Esophagus muscularis mucosa (tissue), 4 donors: ENCODE results near the gene WNT16. TPM values are rescaled to one million over a fixed set of nuclear protein-coding genes. Genes with fewer than 3 reads are reported as not detected.

Experiments
- DNase-seq: peaks from one replicate; pipeline ENCODE4 v3.0.0-alpha.2; 2017; ENCODE audit errors: extremely low spot score
- H3K27ac ChIP-seq, 4 donors: fragments of 200-600 bp; sonication (generic); replicated peaks in 1 of 4; 1 replicate in 3 of 4; 2 replicates in 1 of 4; pipeline ENCODE4 v1.5.1; 2016 to 2019; ENCODE audit warnings: mild to moderate bottlenecking in 1 of 4
- H3K27me3 ChIP-seq, 4 donors: fragments of 200-600 bp; sonication (generic); one replicate each; pipeline versions ENCODE4 v1.5.1 to v1.6.0; 2016 to 2019
- H3K36me3 ChIP-seq, 4 donors: fragments of 200-600 bp; sonication (generic); one replicate each; pipeline ENCODE4 v1.5.1; 2016 to 2019
- H3K4me1 ChIP-seq, 4 donors: fragments of 200-600 bp; sonication (generic); one replicate each; pipeline ENCODE4 v1.5.1; 2016 to 2019
- H3K4me3 ChIP-seq, 4 donors: fragments of 200-600 bp; sonication (generic); 1 replicate in 2 of 4; 2 replicates in 2 of 4; pipeline ENCODE4 v1.5.1; 2016 to 2019; ENCODE audit warnings: mild to moderate bottlenecking in 4 of 4, moderate library complexity in 1 of 4
- H3K9me3 ChIP-seq, 4 donors: fragments of 200-600 bp; sonication (generic); 1 replicate in 3 of 4; 2 replicates in 1 of 4; pipeline ENCODE4 v1.5.1; 2016 to 2019
- CTCF ChIP-seq, 3 experiments: fragments of 200-600 bp in 2 of 3; fragments of 450-650 bp in 1 of 3; sonication (generic) in 2 of 3; IDR thresholded peaks; one replicate each; pipeline ENCODE4 v1.5.1; 2017 to 2019; ENCODE audit warnings: antibody characterized with exemption in 3 of 3, mild to moderate bottlenecking in 2 of 3, moderate library complexity in 1 of 3
- EP300 ChIP-seq: sonication (generic); formaldehyde crosslinking; IDR thresholded peaks from one replicate; pipeline ENCODE4 v1.6.1; 2017; ENCODE audit warnings: antibody characterized with exemption
- POLR2A ChIP-seq: fragments of 450-650 bp; IDR thresholded peaks from one replicate; pipeline ENCODE4 v1.6.1; 2017; ENCODE audit warnings: antibody characterized with exemption, moderate library complexity, mild to moderate bottlenecking, low read depth
- POLR2AphosphoS5 ChIP-seq, 2 donors: sonication (generic); formaldehyde crosslinking; IDR thresholded peaks; one replicate each; pipeline ENCODE4 v1.6.1; 2017; ENCODE audit warnings: antibody characterized with exemption in 2 of 2
- WGBS: methylation state at CpG from one replicate; pipeline ENCODE4 v1.1.5; 2018; 5-methylcytosine and 5-hydroxymethylcytosine counted together
- intact Hi-C: fragments of 100-400 bp; cut with DNase I; formaldehyde crosslinking; loops from one replicate; pipeline ENCODE4 v1.15.1; 2023
- total RNA-seq, 4 donors: library from RNA; depleted of rRNA; stranded (reverse); fragments of >200 nt; gene quantifications; one replicate each; pipeline versions ENCODE4 v1.1.0 to v1.2.1, GENCODE V29; 2016

Gene WNT16
- total RNA-seq, 4 donors from 2014 or later: 0.23 to 0.91 (median 0.33) TPM; not detected in 1

- Histone ChIP-seq H3K4me1 (peaks cover 13 to 16% (median 14%) of the 10 kb centered on the region in 4 donors), H3K36me3 (peaks cover 0 to 36% (median 16%) of the 10 kb centered on the region in 4 donors), H3K9me3 (no peaks in the 10 kb centered on the region), H3K4me3 (no peak overlapping the region), H3K27ac (no peak overlapping the region), H3K27me3 (no peaks in the 10 kb centered on the region)
- TF ChIP-seq EP300: no peak
- TF ChIP-seq CTCF (IDR thresholded peaks at IDR 0.05): no peak
- TF ChIP-seq POLR2A: no peak
- TF ChIP-seq POLR2AphosphoS5 (IDR thresholded peaks at IDR 0.05): no peak
- no peak for DNase-seq
- 71% methylated on average over 2 of the region's 2 CpGs for WGBS
- intact Hi-C loops: no loop called here
Measured at GRCh38 chr7:121372376-121373010, 43.7 kb downstream of the WNT16 start.

GRCh38 chr7:121373177-121373576 lies 44.4 kb downstream of the WNT16 start:
- Histone ChIP-seq H3K36me3 (peaks cover 0 to 43% (median 23%) of the 10 kb centered on the region in 4 donors), H3K27me3 (no peaks in the 10 kb centered on the region), H3K27ac (no peak overlapping the region), H3K4me3 (no peak overlapping the region), H3K9me3 (no peaks in the 10 kb centered on the region), H3K4me1 (peaks cover 13 to 16% (median 14%) of the 10 kb centered on the region in 4 donors)
- no peak for TF ChIP-seq POLR2AphosphoS5 (IDR thresholded peaks at IDR 0.05)
- TF ChIP-seq EP300: no peak
- no peak for TF ChIP-seq CTCF (IDR thresholded peaks at IDR 0.05)
- no peak for TF ChIP-seq POLR2A
- DNase-seq: no peak
- intact Hi-C loops: no loop called here

- no peak for DNase-seq
- intact Hi-C loops: no loop called here
- Histone ChIP-seq H3K27ac (no peak overlapping the region), H3K4me1 (peaks cover 7 to 9% (median 9%) of the 10 kb centered on the region in 4 donors), H3K27me3 (no peaks in the 10 kb centered on the region), H3K36me3 (peaks cover 0 to 41% (median 23%) of the 10 kb centered on the region in 4 donors), H3K4me3 (no peak overlapping the region), H3K9me3 (no peaks in the 10 kb centered on the region)
- 97% methylated on average over 2 of the region's 2 CpGs for WGBS
- no peak for TF ChIP-seq CTCF (IDR thresholded peaks at IDR 0.05)
- TF ChIP-seq POLR2A: no peak
- no peak for TF ChIP-seq EP300
- no peak for TF ChIP-seq POLR2AphosphoS5 (IDR thresholded peaks at IDR 0.05)
Measured at GRCh38 chr7:121376979-121377378, 48.2 kb downstream of the WNT16 start.

- TF ChIP-seq POLR2A (no peak), CTCF (IDR thresholded peaks at IDR 0.05) (no peak), POLR2AphosphoS5 (IDR thresholded peaks at IDR 0.05) (no peak), EP300 (no peak)
- Histone ChIP-seq H3K4me1 (peaks cover 8 to 11% (median 10%) of the 10 kb centered on the region in 4 donors), H3K27ac (no peak overlapping the region), H3K27me3 (no peaks in the 10 kb centered on the region), H3K4me3 (no peak overlapping the region), H3K9me3 (no peaks in the 10 kb centered on the region), H3K36me3 (peaks cover 0 to 37% (median 22%) of the 10 kb centered on the region in 4 donors)
- intact Hi-C loops: no loop called here
- WGBS: 93% methylated on average over 1 of the region's 1 CpG
- no peak for DNase-seq
Measured at GRCh38 chr7:121379930-121380329, 51.1 kb downstream of the WNT16 start.

GRCh38 chr7:121382473-121382872 lies 53.7 kb downstream of the WNT16 start:
- TF ChIP-seq POLR2AphosphoS5 (IDR thresholded peaks at IDR 0.05): no peak
- TF ChIP-seq POLR2A: no peak
- Histone ChIP-seq H3K27ac (no peak overlapping the region), H3K27me3 (no peaks in the 10 kb centered on the region), H3K4me1 (peaks cover 16 to 32% (median 21%) of the 10 kb centered on the region in 4 donors), H3K9me3 (no peaks in the 10 kb centered on the region), H3K36me3 (peaks cover 0 to 12% (median 9%) of the 10 kb centered on the region in 4 donors), H3K4me3 (no peak overlapping the region)
- no peak for DNase-seq
- intact Hi-C loops: no loop called here
